HAP-1 (cell line): ENCODE measurements around the gene RFX2.
"Not testable (repeated sequence)": the region's sequence is repeated elsewhere in the genome, so short reads cannot be mapped to it uniquely, and the experiment has no call there.

Source experiments
- DNase-seq, 2 experiments: peaks; one replicate each; pipeline ENCODE4 v3.0.0-alpha.2; 2016 to 2020; ENCODE audit warnings: low spot score in 2 of 2
- H3K27me3 ChIP-seq: fragments of 250-450 bp; sonication (Bioruptor Pico); 2 replicates; pipeline ENCODE4 v1.5.1; 2020; ENCODE audit warnings: low read depth, mild to moderate bottlenecking, moderate library complexity
- H3K36me3 ChIP-seq: fragments of 250-450 bp; sonication (Bioruptor Pico); replicated peaks from 2 replicates; pipeline ENCODE4 v1.5.1; 2020; ENCODE audit warnings: mild to moderate bottlenecking
- H3K4me1 ChIP-seq: fragments of 250-450 bp; sonication (Bioruptor Pico); 2 replicates; pipeline ENCODE4 v1.5.1; 2020; ENCODE audit warnings: mild to moderate bottlenecking
- H3K4me3 ChIP-seq: fragments of 250-450 bp; sonication (Bioruptor Pico); 2 replicates; pipeline ENCODE4 v1.5.1; 2020; ENCODE audit warnings: mild to moderate bottlenecking, moderate library complexity
- H3K9me3 ChIP-seq: fragments of 250-450 bp; sonication (Bioruptor Pico); 2 replicates; pipeline ENCODE4 v1.5.1; 2020; ENCODE audit warnings: mild to moderate bottlenecking, moderate library complexity
- in situ Hi-C: fragments of 300-500 bp; cut with MboI; formaldehyde crosslinking; loops from 3 replicates; pipeline ENCODE4 v1.14.3; 2020; ENCODE audit warnings: low sequenced_read_pairs, inconsistent platforms, mixed read lengths

Gene RFX2

DNA sequence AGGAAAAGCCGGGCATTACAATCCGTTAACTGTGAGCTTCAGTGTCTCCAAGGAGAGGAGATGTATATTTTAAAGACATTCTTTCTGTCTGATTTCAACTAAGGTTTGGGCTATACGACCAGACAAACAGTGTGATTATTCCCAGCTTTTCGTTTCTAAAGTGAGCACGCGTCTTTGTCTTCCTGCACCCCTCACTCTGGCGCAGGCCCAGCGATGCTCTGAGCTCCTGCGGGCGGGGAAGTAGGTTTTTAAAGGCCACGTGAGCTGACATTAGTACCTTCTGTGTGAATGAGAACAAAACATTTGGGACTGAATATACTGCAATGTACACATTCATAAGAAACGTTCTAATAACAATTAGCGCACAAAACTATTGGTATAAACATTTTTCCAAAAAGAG lies 117.1 kb downstream of the RFX2 start:
- no peak for DNase-seq
- no peaks in the 10 kb centered on the region for H3K27me3 ChIP-seq
- in situ Hi-C loops = no loop called here

DNA sequence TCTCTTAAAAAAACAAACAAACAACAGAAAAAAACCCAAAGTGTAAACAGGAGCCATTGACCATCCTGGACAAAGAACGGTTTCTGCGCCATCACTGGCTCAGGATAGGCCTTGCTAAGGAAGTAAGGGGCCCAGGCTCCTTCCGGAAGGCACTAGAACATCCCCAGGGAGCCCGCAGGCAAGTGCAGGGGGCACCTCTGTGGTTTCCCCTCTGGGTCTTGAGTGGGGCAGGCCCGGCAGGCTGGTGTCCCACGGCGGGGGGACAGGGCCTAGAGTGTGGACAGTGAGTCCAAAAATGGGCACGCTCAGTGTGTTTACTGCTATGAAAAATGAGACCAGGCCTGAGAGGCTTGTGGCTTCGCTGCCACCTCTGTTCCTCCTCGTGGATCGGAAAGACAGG lies 117.5 kb downstream of the RFX2 start:
- in situ Hi-C loops = no loop called here

More for the DNA sequence above, 117.1 kb downstream of the RFX2 start:
- Histone ChIP-seq H3K4me3 (no peak overlapping the region), H3K36me3 (no peaks in the 10 kb centered on the region), H3K4me1 (0 out of 2 replicates have a peak, but pooled peaks cover 2% of the 10 kb centered on the region), H3K9me3 (no peaks in the 10 kb centered on the region)

DNA sequence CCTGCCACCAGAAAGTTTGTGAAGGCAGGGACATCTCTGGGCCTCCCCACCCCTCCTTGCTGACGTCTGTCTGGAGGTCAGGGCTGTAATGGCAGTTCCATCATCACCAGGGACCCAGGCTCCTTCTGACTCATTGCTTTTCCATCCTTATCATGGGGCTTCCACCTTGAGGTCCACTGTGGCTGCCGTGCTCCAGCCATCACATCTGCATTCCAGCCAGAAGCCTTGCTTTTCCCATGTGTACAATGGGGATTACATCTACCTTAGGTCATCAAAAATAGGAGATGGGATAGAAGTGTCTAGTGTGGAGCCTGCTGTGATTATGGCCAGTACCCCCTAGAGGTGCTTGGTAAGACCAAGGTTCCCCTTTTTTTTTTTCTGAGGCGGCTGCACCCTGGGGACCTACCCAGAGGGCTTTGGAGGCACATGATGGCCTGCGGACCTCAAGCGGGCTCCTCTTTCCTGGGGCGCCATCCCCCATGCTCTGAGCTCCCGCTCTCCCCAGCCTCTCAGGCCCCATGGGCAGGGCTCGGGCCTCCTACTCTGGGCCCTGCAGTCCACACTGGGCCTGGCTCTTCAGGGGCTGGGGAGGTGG lies 119.0 kb downstream of the RFX2 start:
- no peaks in the 10 kb centered on the region for H3K27me3 ChIP-seq
- no peak overlapping the region for H3K4me3 ChIP-seq
- in situ Hi-C loops = no loop called here
- peaks cover 4% of the 10 kb centered on the region for H3K4me1 ChIP-seq
- no peak for DNase-seq
- no peaks in the 10 kb centered on the region for H3K9me3 ChIP-seq
- no peaks in the 10 kb centered on the region for H3K36me3 ChIP-seq

More for the DNA sequence above, 117.5 kb downstream of the RFX2 start:
- Histone ChIP-seq H3K4me1 (0 out of 2 replicates have a peak, but pooled peaks cover 2% of the 10 kb centered on the region), H3K9me3 (no peaks in the 10 kb centered on the region), H3K4me3 (no peak overlapping the region), H3K36me3 (no peaks in the 10 kb centered on the region), H3K27me3 (no peaks in the 10 kb centered on the region)
- no peak for DNase-seq

DNA sequence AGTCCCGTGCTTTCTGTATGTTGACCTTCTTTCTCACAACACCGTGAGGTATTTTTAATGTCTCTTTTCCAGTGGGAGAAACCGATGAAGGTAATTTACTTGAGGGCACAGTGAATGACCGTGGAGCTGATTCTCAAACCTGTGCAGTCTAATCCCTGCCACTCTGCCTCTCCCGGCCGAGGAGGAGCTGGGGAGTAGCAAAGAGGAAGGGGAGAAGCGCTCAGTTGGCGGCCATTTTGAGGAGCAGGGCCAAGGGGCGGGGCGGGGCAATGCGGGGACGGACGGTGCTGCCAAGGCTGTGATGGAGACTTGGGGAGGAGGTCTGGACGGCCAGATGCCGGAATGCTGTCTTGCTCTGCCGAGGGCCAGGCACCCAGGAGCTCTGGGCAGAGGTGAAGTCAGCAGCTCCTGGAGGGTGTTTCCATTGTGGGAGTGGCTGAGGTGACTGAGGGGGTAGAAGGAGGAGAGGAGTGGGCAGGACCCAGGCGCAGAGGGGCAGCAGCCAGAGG lies 120.0 kb downstream of the RFX2 start:
- in situ Hi-C loops = no loop called here
- Histone ChIP-seq H3K4me1 (peaks cover 4% of the 10 kb centered on the region), H3K9me3 (no peaks in the 10 kb centered on the region), H3K27me3 (no peaks in the 10 kb centered on the region), H3K4me3 (no peak overlapping the region), H3K36me3 (no peaks in the 10 kb centered on the region)
- peak in 1 of 2 experiments; percentile 57 for DNase-seq

DNA sequence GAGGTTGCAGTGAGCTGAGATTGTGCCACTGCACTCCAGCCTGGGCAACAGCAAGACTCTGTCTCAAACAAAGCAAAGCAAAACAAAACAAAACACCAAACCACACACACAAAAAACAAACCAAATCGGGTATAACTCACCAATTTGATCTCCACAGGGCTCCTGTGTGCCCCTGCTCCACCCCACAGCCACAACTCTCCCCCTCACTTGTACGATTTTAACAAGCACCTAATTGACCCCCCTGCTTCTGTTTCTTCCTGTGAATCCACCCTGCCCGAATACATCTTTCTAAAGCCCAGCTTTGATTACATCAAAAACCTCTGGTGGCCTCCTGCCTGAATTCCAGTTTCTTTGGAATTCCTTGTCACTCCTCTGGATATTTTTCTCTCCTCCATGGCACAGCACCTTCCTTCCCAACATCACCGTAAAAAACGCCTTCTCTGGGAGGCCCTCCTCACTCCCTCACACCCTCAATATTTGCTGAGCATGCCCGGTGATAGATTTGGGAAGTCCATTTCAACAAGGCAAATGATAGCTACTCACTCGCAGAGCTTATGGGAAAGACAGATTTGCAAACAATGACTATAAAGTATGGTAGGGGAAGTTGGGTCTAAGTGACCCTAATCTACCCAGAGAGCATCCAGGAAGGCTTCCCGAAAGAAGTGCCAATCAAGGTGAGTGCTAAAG lies 120.8 kb downstream of the RFX2 start:
- no peak for DNase-seq
- in situ Hi-C loops = no loop called here
- H3K4me3 ChIP-seq = no peak overlapping the region

GRCh38 chr19:5988517-5989387 lies 121.5 kb downstream of the RFX2 start:
- Histone ChIP-seq H3K4me1 (peaks cover 4% of the 10 kb centered on the region), H3K9me3 (no peaks in the 10 kb centered on the region), H3K4me3 (no peak overlapping the region), H3K36me3 (no peaks in the 10 kb centered on the region), H3K27me3 (no peaks in the 10 kb centered on the region)
- peak in 1 of 2 experiments; percentile 39 for DNase-seq
- in situ Hi-C loops = no loop called here

More for the DNA sequence above, 120.8 kb downstream of the RFX2 start:
- H3K36me3 ChIP-seq = no peaks in the 10 kb centered on the region
- H3K27me3 ChIP-seq = no peaks in the 10 kb centered on the region
- peaks cover 4% of the 10 kb centered on the region for H3K4me1 ChIP-seq
- H3K9me3 ChIP-seq = no peaks in the 10 kb centered on the region

GRCh38 chr19:5987077-5987818 lies 123.1 kb downstream of the RFX2 start:
- peak; percentile 59 to 85 for DNase-seq
- no peaks in the 10 kb centered on the region for H3K36me3 ChIP-seq
- no peaks in the 10 kb centered on the region for H3K9me3 ChIP-seq
- H3K4me3 ChIP-seq = no peak overlapping the region
- H3K4me1 ChIP-seq = peaks cover 10% of the 10 kb centered on the region
- in situ Hi-C loops = no loop called here
- no peaks in the 10 kb centered on the region for H3K27me3 ChIP-seq

- H3K4me3 ChIP-seq, DNase-seq, in situ Hi-C loops, H3K36me3 ChIP-seq, H3K27me3 ChIP-seq, H3K9me3 ChIP-seq: not testable (repeated sequence)
- peaks cover 10% of the 10 kb centered on the region for H3K4me1 ChIP-seq
These were observed 124.5 kb downstream of the RFX2 start for GRCh38 chr19:5985837-5986236.

GRCh38 chr19:5985098-5985783 lies 125.1 kb downstream of the RFX2 start:
- in situ Hi-C loops = no loop called here
- Histone ChIP-seq H3K9me3 (no peaks in the 10 kb centered on the region), H3K4me1 (peaks cover 13% of the 10 kb centered on the region), H3K36me3 (peaks cover 2% of the 10 kb centered on the region; the same call in 1 of the 2 replicates), H3K4me3 (no peak overlapping the region), H3K27me3 (no peaks in the 10 kb centered on the region)
- no peak for DNase-seq

DNA sequence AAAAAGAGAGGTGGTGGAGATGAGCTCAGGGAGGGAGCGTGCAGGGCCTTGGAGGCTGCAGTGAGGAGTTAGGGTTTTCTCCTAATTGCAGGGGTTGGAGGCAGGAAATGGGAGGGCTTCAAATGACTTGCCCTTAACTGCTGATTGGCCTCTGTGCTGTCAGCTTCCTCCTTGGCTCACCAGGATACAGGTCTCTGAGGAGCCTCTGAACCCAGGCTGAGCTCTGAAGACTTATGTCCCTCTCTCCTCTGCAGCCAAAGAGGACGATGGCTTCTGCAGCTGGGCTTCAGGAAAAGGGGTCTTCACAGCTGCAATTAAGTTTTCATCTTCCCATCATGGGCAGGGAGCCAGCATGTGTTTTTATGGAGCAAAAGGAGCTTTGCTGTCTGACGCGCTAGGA lies 125.7 kb downstream of the RFX2 start:
- Histone ChIP-seq H3K9me3 (no peaks in the 10 kb centered on the region), H3K27me3 (no peaks in the 10 kb centered on the region), H3K36me3 (peaks cover 2% of the 10 kb centered on the region; the same call in 1 of the 2 replicates), H3K4me3 (no peak overlapping the region), H3K4me1 (peaks cover 16% of the 10 kb centered on the region)
- no peak for DNase-seq
- in situ Hi-C loops = no loop called here

DNA sequence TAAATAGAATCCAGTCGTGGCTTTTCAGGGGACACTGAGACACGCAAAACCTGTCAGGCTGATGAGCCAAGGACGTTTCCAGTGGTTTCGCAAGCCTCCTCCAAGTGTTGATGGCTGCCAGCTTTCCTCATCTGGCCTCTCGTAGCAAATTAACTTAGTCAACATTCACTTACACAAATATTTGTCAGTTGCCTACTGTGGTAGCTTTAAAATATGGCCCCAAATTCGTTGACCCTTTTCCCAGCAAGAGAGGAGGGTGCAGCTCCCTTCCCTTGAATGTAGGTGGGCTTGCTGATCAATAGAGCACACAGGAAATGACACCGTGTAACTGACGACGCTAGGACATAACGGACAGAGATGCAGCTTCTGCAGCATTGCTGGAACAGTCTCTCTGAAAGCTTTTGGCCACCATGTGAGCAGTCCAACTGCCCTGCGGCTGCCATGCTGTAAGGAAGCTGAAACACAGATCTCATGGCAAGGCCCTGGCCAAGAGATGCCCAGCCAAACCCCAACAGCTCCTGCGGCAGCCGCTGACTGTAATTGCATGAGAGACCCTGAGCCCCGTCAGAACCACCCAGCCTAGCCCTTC lies 126.8 kb downstream of the RFX2 start:
- Histone ChIP-seq H3K27me3 (no peaks in the 10 kb centered on the region), H3K36me3 (peaks cover 2% of the 10 kb centered on the region; the same call in 1 of the 2 replicates), H3K4me3 (no peak overlapping the region), H3K4me1 (peaks cover 22% of the 10 kb centered on the region), H3K9me3 (no peaks in the 10 kb centered on the region)
- in situ Hi-C loops = no loop called here
- no peak for DNase-seq
